H1 (cell line): ENCODE data around the gene MATN1. TPM values are rescaled to one million over a fixed set of nuclear protein-coding genes. Genes with fewer than 3 reads are reported as not detected.

Experiments used
- CTCF ChIA-PET: fragments of 300-600 bp; sonication (Branson Sonifier 250); formaldehyde crosslinking; loops from one replicate; lab custom pipeline; 2021; ENCODE audit not compliant: partially characterized antibody; lab: Charles Lee
- POLR2A ChIA-PET: fragments of 300-600 bp; sonication (Branson Sonifier 250); formaldehyde crosslinking; loops from one replicate; lab custom pipeline; 2021; ENCODE audit warnings: inconsistent platforms; ENCODE audit not compliant: partially characterized antibody; lab: Charles Lee
- DNase-seq, 2 experiments: peaks; one replicate each; pipeline versions ENCODE4 v3.0.0 to v3.0.0-alpha.2; 2010 to 2022; ENCODE audit warnings: low spot score in 2 of 2, low read depth in 1 of 2, mixed read lengths in 1 of 2
- FAIRE-seq: peaks from 2 replicates; lab custom pipeline; 2011; peaks lifted over from hg19 to GRCh38; lab: Jason Lieb, UNC
- H2AFZ ChIP-seq: 2 replicates; pipeline ENCODE4 v1.8.1; 2012; ENCODE audit warnings: low read length, inconsistent platforms
- H2AK5ac ChIP-seq: 2 replicates; pipeline ENCODE4 v1.6.1; 2013; ENCODE audit warnings: low read depth, low read length
- H2BK120ac ChIP-seq: replicated peaks from 2 replicates; pipeline ENCODE3; 2013; ENCODE audit warnings: low read depth, low read length, inconsistent platforms
- H2BK12ac ChIP-seq: 2 replicates; pipeline ENCODE4 v1.6.1; 2013; ENCODE audit warnings: low read depth, low read length
- H2BK15ac ChIP-seq: 2 replicates; pipeline ENCODE4 v1.6.1; 2013; ENCODE audit warnings: low read length
- H2BK20ac ChIP-seq: 2 replicates; pipeline ENCODE4 v1.6.1; 2013; ENCODE audit warnings: low read length
- H2BK5ac ChIP-seq: 2 replicates; pipeline ENCODE4 v1.6.1; 2013; ENCODE audit warnings: low read depth, low read length
- H3K14ac ChIP-seq: 2 replicates; pipeline ENCODE4 v1.6.1; 2013; ENCODE audit warnings: inconsistent platforms; ENCODE audit not compliant: insufficient read length
- H3K18ac ChIP-seq: 2 replicates; pipeline ENCODE4 v1.6.1; 2013; ENCODE audit warnings: low read length; ENCODE audit errors: extremely low read depth
- H3K23ac ChIP-seq: 2 replicates; pipeline ENCODE4 v1.6.1; 2013; ENCODE audit warnings: inconsistent platforms; ENCODE audit not compliant: insufficient read length
- H3K23me2 ChIP-seq: 2 replicates; pipeline ENCODE4 v1.6.1; 2013; ENCODE audit warnings: low read depth, low read length
- H3K27ac ChIP-seq: 2 replicates; pipeline ENCODE4 v1.6.1; 2011; ENCODE audit warnings: low read depth, low read length, inconsistent platforms
- H3K27me3 ChIP-seq, 4 experiments: replicated peaks in 1 of 4; 1 replicate in 1 of 4; 2 replicates in 3 of 4; pipeline versions ENCODE4 v1.6.1 to v1.8.1; 2011 to 2013; ENCODE audit warnings: low read length in 3 of 4, mild to moderate bottlenecking in 3 of 4, inconsistent platforms in 2 of 4, mixed read lengths in 2 of 4, moderate library complexity in 1 of 4; ENCODE audit not compliant: control insufficient read depth in 3 of 4, insufficient read depth in 3 of 4; ENCODE audit errors: extremely low read depth in 1 of 4
- H3K36me3 ChIP-seq, 4 experiments: 2 replicates each; pipeline versions ENCODE4 v1.6.1 to v1.8.1; 2011 to 2013; ENCODE audit warnings: mild to moderate bottlenecking in 4 of 4, low read length in 3 of 4, moderate library complexity in 2 of 4, control low read depth in 1 of 4, inconsistent platforms in 1 of 4; ENCODE audit not compliant: insufficient read depth in 4 of 4, control insufficient read depth in 2 of 4
- H3K4ac ChIP-seq: replicated peaks from 2 replicates; pipeline ENCODE3; 2013; ENCODE audit warnings: low read length, low read depth, mixed read lengths, inconsistent platforms; ENCODE audit not compliant: insufficient read length
- H3K4me1 ChIP-seq, 4 experiments: replicated peaks in 1 of 4; 1 replicate in 1 of 4; 2 replicates in 3 of 4; pipeline versions ENCODE4 v1.6.1 to v1.8.1; 2011 to 2013; ENCODE audit warnings: low read length in 3 of 4, inconsistent platforms in 2 of 4, mixed read lengths in 1 of 4; ENCODE audit not compliant: insufficient read depth in 4 of 4, control insufficient read depth in 3 of 4
- H3K4me2 ChIP-seq, 2 experiments: 2 replicates each; pipeline versions ENCODE4 v1.6.1 to v1.8.1; 2011 to 2013; ENCODE audit warnings: low read depth in 2 of 2, low read length in 2 of 2, control low read depth in 1 of 2, inconsistent platforms in 1 of 2, mild to moderate bottlenecking in 1 of 2; ENCODE audit not compliant: insufficient read depth in 1 of 2
- H3K4me3 ChIP-seq, 4 experiments: fragments of 200-600, 300-600 bp in 1 of 4; sonication (generic), shearing (Covaris generic), sonication (Bioruptor Twin) in 1 of 4; 2 replicates each; pipeline versions ENCODE4 v1.5.1 to v1.8.1; 2011 to 2016; ENCODE audit warnings: low read length in 4 of 4, low read depth in 3 of 4, control low read depth in 2 of 4, inconsistent platforms in 2 of 4, mild to moderate bottlenecking in 2 of 4, mixed read lengths in 1 of 4, moderate library complexity in 1 of 4; ENCODE audit not compliant: insufficient read depth in 2 of 4; ENCODE audit errors: extremely low read depth in 1 of 4
- H3K56ac ChIP-seq: replicated peaks from 2 replicates; pipeline ENCODE3; 2013; ENCODE audit warnings: low read depth, mild to moderate bottlenecking, mixed read lengths, low read length, inconsistent platforms; ENCODE audit not compliant: insufficient read length
- H3K79me1 ChIP-seq: 2 replicates; pipeline ENCODE4 v1.6.1; 2013; ENCODE audit warnings: low read depth, low read length, control low read depth
- H3K79me2 ChIP-seq, 2 experiments: 2 replicates each; pipeline versions ENCODE4 v1.6.1 to v1.8.1; 2012 to 2013; ENCODE audit warnings: low read length in 2 of 2, mild to moderate bottlenecking in 2 of 2, inconsistent platforms in 1 of 2; ENCODE audit not compliant: insufficient read depth in 2 of 2, control insufficient read depth in 1 of 2
- H3K9ac ChIP-seq, 4 experiments: replicated peaks in 1 of 4; 1 replicate in 1 of 4; 2 replicates in 3 of 4; pipeline versions ENCODE4 v1.6.1 to v1.8.1; 2011 to 2013; ENCODE audit warnings: low read depth in 3 of 4, low read length in 3 of 4, control low read depth in 2 of 4, mild to moderate bottlenecking in 2 of 4, moderate library complexity in 2 of 4, inconsistent platforms in 1 of 4; ENCODE audit errors: extremely low read depth in 1 of 4
- H3K9me3 ChIP-seq, 2 experiments: 2 replicates each; pipeline versions ENCODE4 v1.6.1 to v1.8.1; 2012 to 2013; ENCODE audit warnings: mild to moderate bottlenecking in 2 of 2, moderate library complexity in 2 of 2, control low read depth in 1 of 2, inconsistent platforms in 1 of 2, low read depth in 1 of 2, low read length in 1 of 2, mixed read lengths in 1 of 2; ENCODE audit not compliant: insufficient read depth in 2 of 2
- H4K20me1 ChIP-seq, 2 experiments: replicated peaks in 1 of 2; 2 replicates each; pipeline versions ENCODE3 to v1.8.1; 2011 to 2013; ENCODE audit warnings: inconsistent platforms in 2 of 2, low read length in 2 of 2, mild to moderate bottlenecking in 1 of 2; ENCODE audit not compliant: insufficient read depth in 2 of 2, control insufficient read depth in 1 of 2
- H4K5ac ChIP-seq: 2 replicates; pipeline ENCODE4 v1.6.1; 2013; ENCODE audit warnings: low read length, low read depth, mixed read lengths, inconsistent platforms; ENCODE audit not compliant: insufficient read length
- H4K8ac ChIP-seq: 2 replicates; pipeline ENCODE4 v1.8.0; 2013; ENCODE audit warnings: mild to moderate bottlenecking, moderate library complexity, low read length, inconsistent platforms; ENCODE audit not compliant: insufficient read depth; ENCODE audit errors: extremely low read depth
- H4K91ac ChIP-seq: replicated peaks from 2 replicates; pipeline ENCODE3; 2013; ENCODE audit warnings: low read length, mixed read lengths, inconsistent platforms; ENCODE audit not compliant: insufficient read length
- ATF2 ChIP-seq: IDR thresholded peaks from 2 replicates; pipeline ENCODE4 v1.6.1; 2012; ENCODE audit warnings: low read length, inconsistent platforms
- BCL11A ChIP-seq, 2 experiments: IDR thresholded peaks; one replicate each; pipeline ENCODE4 v1.6.1; 2011; ENCODE audit warnings: low read depth in 2 of 2, low read length in 2 of 2, mild to moderate bottlenecking in 2 of 2
- BRCA1 ChIP-seq: IDR thresholded peaks from 2 replicates; pipeline ENCODE4 v1.6.1; 2012; ENCODE audit warnings: low read depth, low read length, improper control_type of control experiment
- CHD2 ChIP-seq: IDR thresholded peaks from 2 replicates; pipeline ENCODE4 v1.6.1; 2012; ENCODE audit warnings: low read length, improper control_type of control experiment
- EGR1 ChIP-seq: IDR thresholded peaks from 2 replicates; pipeline ENCODE4 v1.6.1; 2011; ENCODE audit warnings: low read depth, low read length, borderline replicate concordance
- KDM4A ChIP-seq: IDR thresholded peaks from one replicate; pipeline ENCODE4 v1.7.1; 2012; ENCODE audit warnings: low read depth, mild to moderate bottlenecking, moderate library complexity, low read length, inconsistent platforms; ENCODE audit not compliant: severe bottlenecking
- SAP30 ChIP-seq: fragments of 300-600 bp; sonication (generic); IDR thresholded peaks from 2 replicates; pipeline ENCODE4 v1.7.1; 2012; ENCODE audit warnings: low read length, moderate library complexity, mild to moderate bottlenecking, inconsistent platforms; ENCODE audit not compliant: insufficient read depth, insufficient replicate concordance
- SP4 ChIP-seq: IDR thresholded peaks from 2 replicates; pipeline ENCODE4 v1.6.1; 2012; ENCODE audit warnings: low read length, inconsistent platforms
- TAF1 ChIP-seq: IDR thresholded peaks from 2 replicates; pipeline ENCODE4 v1.6.1; 2011; ENCODE audit warnings: mild to moderate bottlenecking, low read depth, low read length
- USF2 ChIP-seq: IDR thresholded peaks from 2 replicates; pipeline ENCODE4 v1.6.1; 2011; ENCODE audit warnings: low read length, improper control_type of control experiment
- WGBS, 2 experiments: shearing (Covaris generic) in 1 of 2; methylation state at CpG; one replicate each; pipeline versions ENCODE4 v1.1.6 to v1.1.7; 2013 to 2015; ENCODE audit warnings: low lambda C conversion rate in 2 of 2, mixed read lengths in 2 of 2, inconsistent platforms in 1 of 2, low coverage in 1 of 2, missing lambda C conversion rate in 1 of 2; ENCODE audit not compliant: insufficient replicate concordance in 2 of 2, insufficient coverage in 1 of 2, insufficient read length in 1 of 2; ENCODE audit errors: extremely low coverage in 1 of 2, missing lambda C conversion rate in 1 of 2; 5-methylcytosine and 5-hydroxymethylcytosine counted together
- polyA plus RNA-seq, 7 experiments: library from polyadenylated mRNA; depleted of rRNA in 3 of 7; stranded (reverse) in 5 of 7; unstranded in 2 of 7; fragments of >200 nt in 5 of 7; fragments of 200-250 nt in 2 of 7; gene quantifications; 1 replicate in 5 of 7; 2 replicates in 1 of 7; 4 replicates in 1 of 7; pipeline versions ENCODE4 v1.2.1 to v1.2.3, GENCODE V29; 2011 to 2013; ENCODE audit warnings: missing spikeins in 2 of 7, mixed read lengths in 2 of 7
- total RNA-seq: library from RNA; stranded (reverse); fragmentation: NEBNext Ultra II Directional; extraction: Animal tissue kit (Norgen Biotek cat#: 25700); gene quantifications from 2 replicates; pipeline ENCODE4 v1.2.1, GENCODE V29; 2021

Gene MATN1
- total and polyA plus RNA-seq, 2 of the 8 experiments (the other 6 are each of a cell fraction or from before 2014, with no cell fraction given): 0.12 to 0.28 TPM

GRCh38 chr1:30699762-30700161 is 23.6 kb downstream of the MATN1 start:
- no peak overlapping the region for H3K18ac ChIP-seq
- FAIRE-seq: no peak
- no peak overlapping the region for H2AFZ ChIP-seq
- no peak overlapping the region for H3K4me2 ChIP-seq
- H2BK12ac ChIP-seq: no peak overlapping the region
- no peaks in the 10 kb centered on the region for H3K27me3 ChIP-seq
- no peak overlapping the region for H4K8ac ChIP-seq
- no peak overlapping the region for H3K27ac ChIP-seq
- no peak overlapping the region for H2BK15ac ChIP-seq
- no peak overlapping the region for H3K4me3 ChIP-seq
- no peak overlapping the region for H4K5ac ChIP-seq
- no peak for DNase-seq
- no peak overlapping the region for H3K23ac ChIP-seq
- H4K91ac ChIP-seq: no peak overlapping the region
- CTCF ChIA-PET: interaction anchor here (1.3 kb wide), 1 partner anchor 319 kb away, joined by 4 read pairs; no protein-coding TSS in a partner anchor
- no peak for TF ChIP-seq TAF1
- no peak for TF ChIP-seq BRCA1
- TF ChIP-seq SP4: no peak
- no peak for TF ChIP-seq USF2
- TF ChIP-seq ATF2: no peak
- no peak for TF ChIP-seq CHD2
- TF ChIP-seq EGR1: no peak
- no peak for TF ChIP-seq KDM4A
- TF ChIP-seq BCL11A (IDR thresholded peaks at IDR 0.05; ENCODE audit: low read depth in 2 of 2, low read length in 2 of 2): no peak
- TF ChIP-seq SAP30: no peak
- H3K9me3 ChIP-seq: no peaks in the 10 kb centered on the region
- no peak overlapping the region for H2AK5ac ChIP-seq
- H3K14ac ChIP-seq: no peak overlapping the region
- POLR2A ChIA-PET: no interaction called here
- no peak overlapping the region for H2BK5ac ChIP-seq
- WGBS, 2 experiments: 74 to 100% methylated on average over 1 of the region's 1 CpG
- no peak overlapping the region for H3K56ac ChIP-seq
- peaks cover 11% of the 10 kb centered on the region; the same call in 1 of the 2 replicates for H3K23me2 ChIP-seq
- H3K36me3 ChIP-seq: no peaks in the 10 kb centered on the region
- no peaks in the 10 kb centered on the region for H3K79me1 ChIP-seq
- H3K4me1 ChIP-seq: peaks cover 0 to 3% (median 0%) of the 10 kb centered on the region in 4 experiments; a peak in 3 of 7 replicates
- peaks cover 0 to 3% of the 10 kb centered on the region in 2 experiments for H4K20me1 ChIP-seq
- no peak overlapping the region for H2BK120ac ChIP-seq
- no peak overlapping the region for H2BK20ac ChIP-seq
- no peak overlapping the region for H3K9ac ChIP-seq
- H3K79me2 ChIP-seq: no peaks in the 10 kb centered on the region
- H3K4ac ChIP-seq: no peak overlapping the region
